NCI-H2029 treated with DMSO at 0.1 percent for 48 hours (cell line): ENCODE data around the gene RABGAP1.

ENCODE experiments used
- DNase-seq: peaks from one replicate; lab custom pipeline; 2025; lab: John Stamatoyannopoulos, UW

The RABGAP1 gene

GRCh38 chr9:123112015-123112975 lies 171.5 kb downstream of the RABGAP1 start:
- DNase-seq: no peak

- no peak for DNase-seq
Measured at GRCh38 chr9:123113185-123113584, 172.4 kb downstream of the RABGAP1 start.

- DNase-seq: no peak
Measured at GRCh38 chr9:123115146-123115913, 174.5 kb downstream of the RABGAP1 start.

GRCh38 chr9:123116036-123116435 lies 175.2 kb downstream of the RABGAP1 start:
- DNase-seq: no peak

GRCh38 chr9:123119566-123119965 lies 178.7 kb downstream of the RABGAP1 start:
- peak; percentile 16 for DNase-seq

GRCh38 chr9:123120131-123120530 lies 179.3 kb downstream of the RABGAP1 start:
- no peak for DNase-seq

- no peak for DNase-seq
Measured at GRCh38 chr9:123120953-123121352, 180.1 kb downstream of the RABGAP1 start.

- no peak for DNase-seq
Measured at GRCh38 chr9:123121457-123121856, 180.6 kb downstream of the RABGAP1 start.

- no peak for DNase-seq
Measured at GRCh38 chr9:123127512-123128075, 186.8 kb downstream of the RABGAP1 start.

- no peak for DNase-seq
Measured at GRCh38 chr9:123128591-123128990, 187.8 kb downstream of the RABGAP1 start.

- no peak for DNase-seq
Measured at GRCh38 chr9:123129423-123129822, 188.6 kb downstream of the RABGAP1 start.

GRCh38 chr9:123131258-123131657 lies 190.4 kb downstream of the RABGAP1 start:
- DNase-seq: no peak

GRCh38 chr9:123131993-123132392 lies 191.2 kb downstream of the RABGAP1 start:
- no peak for DNase-seq

- no peak for DNase-seq
Measured at GRCh38 chr9:123132696-123133095, 191.9 kb downstream of the RABGAP1 start.

- no peak for DNase-seq
Measured at GRCh38 chr9:123135430-123135829, 194.6 kb downstream of the RABGAP1 start.

GRCh38 chr9:123138163-123138562 lies 197.3 kb downstream of the RABGAP1 start:
- no peak for DNase-seq

- DNase-seq: no peak
Measured at GRCh38 chr9:123149067-123149466, 208.2 kb downstream of the RABGAP1 start.

- DNase-seq: no peak
Measured at GRCh38 chr9:123150708-123151503, 210.1 kb downstream of the RABGAP1 start.
